OCI-LY3 (cell line): ENCODE data around the gene OR52E6.

Source experiments
- H2AFZ ChIP-seq: fragments of 200-600, 300-600 bp; shearing (Covaris generic); 2 replicates; pipeline ENCODE4 v1.6.0; 2014; ENCODE audit warnings: antibody characterized with exemption, low read depth, low read length
- H3K27ac ChIP-seq: fragments of 200-600, 300-600 bp; sonication (generic); 2 replicates; pipeline ENCODE4 v1.5.1; 2014; ENCODE audit warnings: mild to moderate bottlenecking, low read length, moderate library complexity, mixed read lengths
- H3K27me3 ChIP-seq: fragments of 200-600, 300-600 bp; sonication (generic); 2 replicates; pipeline ENCODE4 v1.6.1; 2014; ENCODE audit warnings: low read depth, low read length, mixed read lengths
- H3K36me3 ChIP-seq: fragments of 200-600, 300-600 bp; sonication (generic); replicated peaks from 2 replicates; pipeline ENCODE3; 2014; ENCODE audit warnings: low read depth, low read length, mixed read lengths
- H3K4me1 ChIP-seq: fragments of 300-600, 200-600 bp; sonication (generic); 2 replicates; pipeline ENCODE4 v1.6.1; 2014; ENCODE audit warnings: low read length, mixed read lengths
- H3K4me2 ChIP-seq: fragments of 200-600, 300-600 bp; sonication (generic); 2 replicates; pipeline ENCODE4 v1.6.1; 2014; ENCODE audit warnings: low read length, mixed read lengths
- H3K4me3 ChIP-seq: fragments of 300-600, 200-600 bp; sonication (generic); 2 replicates; pipeline ENCODE4 v1.5.1; 2014; ENCODE audit warnings: antibody characterized with exemption, mild to moderate bottlenecking, low read length, moderate library complexity
- H3K79me2 ChIP-seq: fragments of 300-600, 200-600 bp; shearing (Covaris generic); 2 replicates; pipeline ENCODE4 v1.6.1; 2014; ENCODE audit warnings: mild to moderate bottlenecking, low read length, mixed read lengths
- H3K9ac ChIP-seq: fragments of 300-600, 200-600 bp; shearing (Covaris generic); 2 replicates; pipeline ENCODE4 v1.6.0; 2014; ENCODE audit warnings: mild to moderate bottlenecking, low read length, moderate library complexity
- H3K9me3 ChIP-seq: fragments of 200-600, 300-600 bp; shearing (Covaris generic); 2 replicates; pipeline ENCODE4 v1.6.1; 2014; ENCODE audit warnings: low read length, mixed read lengths; ENCODE audit not compliant: insufficient read depth
- H4K20me1 ChIP-seq: fragments of 200-600, 300-600 bp; sonication (generic); 2 replicates; pipeline ENCODE4 v1.6.1; 2016; ENCODE audit warnings: low read length, mixed read lengths; ENCODE audit not compliant: insufficient read depth
- CTCF ChIP-seq: fragments of 200-600, 300-600 bp; sonication (generic); IDR thresholded peaks from 2 replicates; pipeline ENCODE4 v1.5.1; 2014; ENCODE audit warnings: antibody characterized with exemption, low read length, low read depth
- EZH2phosphoT487 ChIP-seq: fragments of 200-600 bp; shearing (Covaris generic); IDR thresholded peaks from 2 replicates; pipeline ENCODE4 v1.6.1; 2018; ENCODE audit warnings: antibody characterized with exemption, mixed run types, low read depth

Gene OR52E6

GRCh38 chr11:5857590-5857989, 15.9 kb upstream of the OR52E6 start, which contains the start of gene OR52E8:
Gene OR52E8, minus strand, starts transcription at chr11:5857690. Its CDS starts 0 bp downstream, at chr11:5857690.
- Histone ChIP-seq H3K79me2 (no peaks in the 10 kb centered on the region), H3K27ac (no peak within 1 kb of the TSS)

GRCh38 chr11:5851002-5851401, 9.3 kb upstream of the OR52E6 start:
- no peak for TF ChIP-seq EZH2phosphoT487
- no peak for TF ChIP-seq CTCF

More at GRCh38 chr11:5857590-5857989, 15.9 kb upstream of the OR52E6 start, which contains the start of gene OR52E8:
- no peaks in the 10 kb centered on the region for H3K9me3 ChIP-seq
- no peaks in the 10 kb centered on the region for H4K20me1 ChIP-seq
- no peak within 1 kb of the TSS for H3K9ac ChIP-seq
- no peaks in the 10 kb centered on the region for H3K4me1 ChIP-seq
- H2AFZ ChIP-seq = no peak within 1 kb of the TSS
- H3K4me3 ChIP-seq = no peak within 1 kb of the TSS
- no peaks in the 10 kb centered on the region for H3K36me3 ChIP-seq
- TF ChIP-seq CTCF (no peak), EZH2phosphoT487 (no peak)
- H3K4me2 ChIP-seq = no peak within 1 kb of the TSS
- no peaks in the 10 kb centered on the region; the same call in 1 of the 2 replicates for H3K27me3 ChIP-seq

GRCh38 chr11:5847711-5848110, 6.0 kb upstream of the OR52E6 start:
- Histone ChIP-seq H3K79me2 (no peaks in the 10 kb centered on the region), H3K27me3 (no peaks in the 10 kb centered on the region), H3K4me2 (no peak overlapping the region), H3K9me3 (no peaks in the 10 kb centered on the region), H3K4me1 (no peaks in the 10 kb centered on the region), H3K27ac (no peak overlapping the region), H4K20me1 (no peaks in the 10 kb centered on the region), H3K4me3 (no peak overlapping the region), H3K9ac (no peak overlapping the region), H2AFZ (no peak overlapping the region), H3K36me3 (no peaks in the 10 kb centered on the region)
- TF ChIP-seq CTCF (no peak), EZH2phosphoT487 (no peak)

More at GRCh38 chr11:5851002-5851401, 9.3 kb upstream of the OR52E6 start:
- Histone ChIP-seq H4K20me1 (no peaks in the 10 kb centered on the region), H3K9ac (no peak overlapping the region), H3K9me3 (no peaks in the 10 kb centered on the region), H3K27me3 (no peaks in the 10 kb centered on the region; the same call in 1 of the 2 replicates), H3K79me2 (no peaks in the 10 kb centered on the region), H3K4me2 (no peak overlapping the region), H3K4me3 (no peak overlapping the region), H3K36me3 (no peaks in the 10 kb centered on the region), H3K27ac (no peak overlapping the region), H2AFZ (no peak overlapping the region), H3K4me1 (no peaks in the 10 kb centered on the region)

GRCh38 chr11:5846701-5847100, 5.0 kb upstream of the OR52E6 start:
- H3K4me1 ChIP-seq = no peaks in the 10 kb centered on the region
- no peak overlapping the region for H3K4me2 ChIP-seq
- TF ChIP-seq EZH2phosphoT487 = no peak
- no peak for TF ChIP-seq CTCF
- no peaks in the 10 kb centered on the region for H3K27me3 ChIP-seq
- no peaks in the 10 kb centered on the region for H3K9me3 ChIP-seq
- no peak overlapping the region for H2AFZ ChIP-seq
- H3K9ac ChIP-seq = no peak overlapping the region
- H3K27ac ChIP-seq = no peak overlapping the region
- H3K79me2 ChIP-seq = no peaks in the 10 kb centered on the region
- no peaks in the 10 kb centered on the region for H3K36me3 ChIP-seq
- no peaks in the 10 kb centered on the region for H4K20me1 ChIP-seq
- H3K4me3 ChIP-seq = no peak overlapping the region
